Brain microvascular endothelial cell (primary cell): Measurements from ENCODE around the gene DPP10.

Experiments used
- DNase-seq: peaks from one replicate; pipeline ENCODE4 v3.0.0-alpha.2; 2020
- H3K27ac ChIP-seq: fragments of 250-450 bp; sonication (Bioruptor Pico); 2 replicates; pipeline ENCODE4 v1.5.1; 2020; ENCODE audit warnings: mild to moderate bottlenecking, moderate library complexity
- H3K27me3 ChIP-seq: fragments of 250-450 bp; sonication (Bioruptor Pico); replicated peaks from 2 replicates; pipeline ENCODE4 v1.5.1; 2020; ENCODE audit warnings: mild to moderate bottlenecking
- H3K36me3 ChIP-seq: fragments of 250-450 bp; sonication (Bioruptor Pico); replicated peaks from 2 replicates; pipeline ENCODE4 v1.5.1; 2020; ENCODE audit warnings: mild to moderate bottlenecking
- H3K4me3 ChIP-seq: 2 replicates; pipeline ENCODE4 v1.5.1; 2011; ENCODE audit warnings: low read depth, mild to moderate bottlenecking, control low read depth, low read length, moderate library complexity
- in situ Hi-C: cut with HindIII; loops from 2 replicates; pipeline ENCODE4 v1.10.0; 2017; ENCODE audit warnings: low sequenced_read_pairs, low pct_ligation_motif_present
- TF ChIP-seq, protein P1 (sequence below): IDR thresholded peaks from 2 replicates; pipeline ENCODE4 v1.5.1; 2011; ENCODE audit warnings: low read depth, mild to moderate bottlenecking, moderate library complexity, low read length, control low read depth, inconsistent platforms; ENCODE audit errors: missing control alignments

DPP10 gene

GRCh38 chr2:114546531-114546930 is 104.1 kb downstream of the DPP10 start:
- no peaks in the 10 kb centered on the region for H3K27me3 ChIP-seq
- no peak for DNase-seq
- TF ChIP-seq, protein P1, sequence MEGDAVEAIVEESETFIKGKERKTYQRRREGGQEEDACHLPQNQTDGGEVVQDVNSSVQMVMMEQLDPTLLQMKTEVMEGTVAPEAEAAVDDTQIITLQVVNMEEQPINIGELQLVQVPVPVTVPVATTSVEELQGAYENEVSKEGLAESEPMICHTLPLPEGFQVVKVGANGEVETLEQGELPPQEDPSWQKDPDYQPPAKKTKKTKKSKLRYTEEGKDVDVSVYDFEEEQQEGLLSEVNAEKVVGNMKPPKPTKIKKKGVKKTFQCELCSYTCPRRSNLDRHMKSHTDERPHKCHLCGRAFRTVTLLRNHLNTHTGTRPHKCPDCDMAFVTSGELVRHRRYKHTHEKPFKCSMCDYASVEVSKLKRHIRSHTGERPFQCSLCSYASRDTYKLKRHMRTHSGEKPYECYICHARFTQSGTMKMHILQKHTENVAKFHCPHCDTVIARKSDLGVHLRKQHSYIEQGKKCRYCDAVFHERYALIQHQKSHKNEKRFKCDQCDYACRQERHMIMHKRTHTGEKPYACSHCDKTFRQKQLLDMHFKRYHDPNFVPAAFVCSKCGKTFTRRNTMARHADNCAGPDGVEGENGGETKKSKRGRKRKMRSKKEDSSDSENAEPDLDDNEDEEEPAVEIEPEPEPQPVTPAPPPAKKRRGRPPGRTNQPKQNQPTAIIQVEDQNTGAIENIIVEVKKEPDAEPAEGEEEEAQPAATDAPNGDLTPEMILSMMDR, result no peak
- in situ Hi-C loops, result no loop called here
- H3K36me3 ChIP-seq, result no peaks in the 10 kb centered on the region
- H3K4me3 ChIP-seq, result no peak overlapping the region
- no peak overlapping the region for H3K27ac ChIP-seq

GRCh38 chr2:114548151-114548550 is 105.7 kb downstream of the DPP10 start:
- Histone ChIP-seq H3K4me3 (no peak overlapping the region), H3K27me3 (no peaks in the 10 kb centered on the region), H3K27ac (no peak overlapping the region), H3K36me3 (no peaks in the 10 kb centered on the region)
- no peak for DNase-seq
- in situ Hi-C loops, result no loop called here
- TF ChIP-seq, protein P1, result no peak

- DNase-seq, result no peak
- Histone ChIP-seq H3K27ac (no peak overlapping the region), H3K27me3 (no peaks in the 10 kb centered on the region), H3K4me3 (no peak overlapping the region), H3K36me3 (no peaks in the 10 kb centered on the region)
- TF ChIP-seq, protein P1, result no peak
- in situ Hi-C loops, result no loop called here
Observed at GRCh38 chr2:114550364-114550763, 107.9 kb downstream of the DPP10 start.

GRCh38 chr2:114550895-114551793 is 108.7 kb downstream of the DPP10 start:
- in situ Hi-C loops, result no loop called here
- DNase-seq, result peak; percentile 40

DNA sequence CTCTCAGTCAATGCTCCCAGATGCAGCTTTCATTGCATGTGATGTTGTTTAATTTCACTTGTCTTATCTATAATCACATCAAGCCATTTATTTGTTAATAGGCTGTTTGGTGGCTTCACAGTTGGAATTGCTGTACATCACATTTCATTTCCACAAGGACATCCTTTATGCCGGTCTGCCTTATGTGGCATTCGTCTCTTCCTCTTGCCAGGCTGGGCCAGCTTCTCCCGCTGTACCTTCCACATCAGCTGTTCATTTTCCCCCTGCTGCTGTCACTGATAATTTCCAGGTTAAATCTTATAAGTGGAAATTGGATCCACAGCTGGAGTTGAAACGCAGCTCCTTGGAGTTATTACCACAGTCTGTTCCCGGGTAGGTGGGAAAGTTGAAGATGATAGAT is 110.6 kb downstream of the DPP10 start:
- Histone ChIP-seq H3K36me3 (no peaks in the 10 kb centered on the region), H3K4me3 (no peak overlapping the region), H3K27ac (no peak overlapping the region), H3K27me3 (no peaks in the 10 kb centered on the region)
- in situ Hi-C loops, result no loop called here
- TF ChIP-seq, protein P1, result no peak
- no peak for DNase-seq

More at GRCh38 chr2:114550895-114551793, 108.7 kb downstream of the DPP10 start:
- Histone ChIP-seq H3K27me3 (no peaks in the 10 kb centered on the region), H3K27ac (no peak overlapping the region), H3K4me3 (no peak overlapping the region), H3K36me3 (no peaks in the 10 kb centered on the region)
- TF ChIP-seq, protein P1, result peak; percentile 48
